Retina (tissue), 1 donor: ENCODE results near the gene PHF20.
"Not testable (repeated sequence)": the region's sequence is repeated elsewhere in the genome, so short reads cannot be mapped to it uniquely, and the experiment has no call there.

Experiments
- DNase-seq: peaks from one replicate; pipeline ENCODE4 v3.0.0-alpha.2; 2016

The PHF20 gene

DNA sequence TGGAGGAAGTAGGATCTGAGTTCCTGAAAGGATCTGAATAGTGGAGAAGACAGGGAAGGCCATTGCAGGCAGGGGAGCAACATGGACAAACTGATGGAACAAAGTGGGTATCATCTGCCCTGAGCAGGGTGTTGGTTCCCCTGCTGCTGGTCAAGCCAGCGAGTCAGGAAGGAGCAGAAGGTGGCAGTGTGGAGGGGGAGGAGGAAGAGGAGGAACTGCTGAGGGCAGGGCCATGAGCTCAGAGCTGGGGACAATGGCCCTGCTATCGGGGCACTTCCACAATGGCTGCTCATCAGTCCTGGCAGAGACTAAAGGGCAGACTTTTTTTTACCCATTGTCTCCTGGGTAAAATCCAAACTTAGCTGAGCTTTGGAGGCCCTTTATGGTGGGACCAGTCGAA lies 210.2 kb downstream of the PHF20 start:
- DNase-seq = no peak

DNA sequence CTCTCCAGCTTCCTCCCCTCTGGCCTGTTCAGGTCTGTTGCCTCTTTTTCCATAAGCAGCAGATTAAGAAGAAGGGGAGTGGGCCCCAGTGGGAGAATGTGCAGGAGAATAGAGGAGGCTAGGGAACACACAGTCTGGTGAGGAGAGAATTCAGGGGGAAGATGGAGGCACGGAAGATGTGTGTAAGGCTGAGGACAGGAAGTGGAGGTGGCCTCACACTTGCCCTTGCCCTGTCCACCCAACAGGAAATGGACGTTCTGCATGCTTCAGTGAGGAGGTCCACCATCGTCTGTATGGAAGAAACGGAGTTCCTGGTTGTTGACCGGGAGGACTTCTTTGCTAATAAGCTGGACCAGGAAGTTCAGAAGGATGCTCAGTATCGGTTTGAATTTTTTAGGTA lies 212.6 kb downstream of the PHF20 start:
- DNase-seq = no peak

- DNase-seq = no peak
Measured at GRCh38 chr20:35985806-35986205, 214.0 kb downstream of the PHF20 start.

DNA sequence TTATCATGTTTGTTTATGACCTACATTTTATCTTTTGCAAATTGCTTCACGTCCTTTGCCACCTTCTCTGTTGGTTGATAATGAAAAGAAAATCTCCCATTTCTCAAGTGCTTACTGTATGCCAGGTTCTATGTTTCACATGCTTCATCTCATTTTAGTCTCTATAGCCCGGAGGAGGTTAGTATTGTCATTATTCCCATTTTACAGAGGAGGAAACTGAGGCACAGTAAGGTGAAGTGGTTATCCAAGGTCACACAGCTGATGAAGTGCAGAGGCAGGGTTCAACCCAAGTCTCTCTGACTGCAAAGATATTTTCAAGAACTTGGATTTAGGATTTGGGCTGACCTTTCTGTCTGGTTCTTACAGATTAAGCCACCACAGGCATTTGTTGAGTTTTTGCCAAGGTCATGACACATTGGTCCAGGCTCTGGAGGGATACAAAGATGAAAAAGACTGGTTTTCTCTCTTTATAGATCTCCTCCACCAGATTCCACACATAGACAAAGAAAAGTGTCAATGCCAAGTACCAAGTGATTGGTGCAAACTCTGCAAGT lies 217.2 kb downstream of the PHF20 start:
- no peak for DNase-seq

DNA sequence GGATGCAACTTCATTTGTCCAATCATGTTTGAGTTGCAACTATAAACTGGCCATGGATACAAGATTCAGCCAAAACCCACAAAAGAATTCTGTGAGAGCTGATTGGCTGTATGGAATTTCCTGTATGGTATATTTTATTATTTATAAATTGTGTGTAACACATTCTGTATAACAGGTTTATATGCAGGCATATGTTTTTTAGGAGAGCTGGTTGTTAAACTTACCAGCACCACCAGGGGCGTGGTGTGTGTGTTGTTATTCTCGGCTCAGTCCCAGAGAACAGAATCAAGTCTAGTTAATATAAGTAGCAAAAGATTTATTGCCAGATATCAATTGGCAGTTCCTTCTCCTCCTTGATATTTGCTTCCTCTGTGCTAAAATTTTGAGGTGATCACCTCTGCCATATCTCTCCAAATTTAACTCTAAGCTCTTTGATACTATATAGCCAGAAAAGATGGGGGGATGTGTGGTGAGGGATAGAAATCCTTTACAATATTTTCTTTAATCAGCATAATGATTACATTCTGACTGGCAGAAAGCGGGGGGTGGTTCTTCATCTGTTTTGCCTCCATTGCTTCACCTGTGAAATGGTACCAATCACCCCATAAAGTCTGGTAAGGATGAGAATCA lies 219.4 kb downstream of the PHF20 start:
- no peak for DNase-seq

DNA sequence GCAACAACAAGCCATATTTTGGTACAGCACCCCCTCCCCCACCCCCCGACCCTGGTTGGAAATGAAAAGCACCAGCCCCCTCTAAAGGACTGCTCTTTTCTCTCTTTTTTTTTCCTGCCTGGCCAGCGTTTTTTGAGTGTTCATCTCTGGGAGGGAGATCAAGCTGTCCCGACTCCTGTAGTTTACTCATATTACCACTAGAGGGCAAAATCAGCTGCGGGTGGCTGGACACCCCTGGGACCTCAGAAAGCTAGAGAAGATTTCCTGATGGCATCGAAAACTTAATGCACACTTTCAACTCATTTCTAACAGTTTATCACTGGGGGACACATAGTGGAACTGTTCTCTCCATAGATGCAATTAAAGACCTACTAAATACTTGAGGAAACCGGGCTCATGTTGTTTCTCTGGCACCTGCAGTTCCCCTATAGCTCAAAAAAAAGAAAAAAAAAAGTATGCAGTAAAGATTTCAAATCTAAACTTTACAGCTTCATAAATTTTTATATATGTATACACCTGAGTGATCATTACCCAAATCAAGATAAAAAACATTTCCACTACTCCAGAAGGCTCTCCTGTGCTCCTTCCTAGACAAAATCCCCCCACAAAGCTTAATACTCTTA lies 221.0 kb downstream of the PHF20 start:
- DNase-seq = peak; percentile 73

GRCh38 chr20:35994994-35995453 lies 223.2 kb downstream of the PHF20 start:
- peak; percentile 80 for DNase-seq

DNA sequence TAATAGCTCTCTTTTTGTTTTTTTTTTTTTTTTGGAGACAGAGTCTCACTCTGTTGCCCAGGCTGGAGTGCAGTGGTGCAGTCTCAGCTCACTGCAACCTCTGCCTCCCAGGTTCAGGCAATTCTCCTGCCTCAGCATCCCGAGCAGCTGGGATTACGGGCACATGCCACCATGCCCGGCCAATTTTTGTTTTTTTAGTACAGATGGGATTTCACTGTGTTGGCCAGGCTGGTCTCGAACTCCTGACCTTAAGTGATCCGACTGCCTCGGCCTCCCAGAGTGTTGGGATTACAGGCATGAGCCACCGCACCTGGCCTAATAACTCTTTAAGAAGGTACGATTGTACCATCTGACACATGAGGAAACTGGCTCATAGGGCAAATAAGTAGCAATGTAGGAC lies 224.7 kb downstream of the PHF20 start:
- DNase-seq = not testable (repeated sequence)
